Psoas muscle (tissue), 8 donors: ENCODE measurements around the gene ANO3. TPM values are rescaled to one million over a fixed set of nuclear protein-coding genes. Genes with fewer than 3 reads are reported as not detected.

ENCODE experiments used
- ATAC-seq, 4 donors: fragments of 200-7000 bp; cut with Tn5 transposase; one replicate each; pipeline ENCODE4 v1.9.1; 2020; ENCODE audit warnings: moderate library complexity in 3 of 4, mild to moderate bottlenecking in 2 of 4
- DNase-seq, 2 donors: peaks; one replicate each; pipeline ENCODE4 v3.0.0-alpha.2; 2020
- H3K27ac ChIP-seq: fragments of 200-600 bp; one replicate; pipeline ENCODE4 v1.8.0; 2022
- H3K27me3 ChIP-seq, 3 donors: fragments of 200-600 bp in 1 of 3; one replicate each; pipeline versions ENCODE4 v1.6.1 to v1.8.0; 2013 to 2022; ENCODE audit warnings: low read length in 2 of 3, mild to moderate bottlenecking in 2 of 3, moderate library complexity in 1 of 3; ENCODE audit not compliant: insufficient read depth in 3 of 3
- H3K36me3 ChIP-seq, 2 donors: fragments of 200-600 bp in 1 of 2; one replicate each; pipeline versions ENCODE4 v1.6.1 to v1.8.0; 2013 to 2022; ENCODE audit warnings: low read depth in 1 of 2, mild to moderate bottlenecking in 1 of 2, moderate library complexity in 1 of 2; ENCODE audit not compliant: insufficient read depth in 1 of 2
- H3K4me1 ChIP-seq: fragments of 200-600 bp; one replicate; pipeline ENCODE4 v1.8.0; 2022
- H3K4me3 ChIP-seq: fragments of 200-600 bp; one replicate; pipeline ENCODE4 v1.8.0; 2022; ENCODE audit warnings: mild to moderate bottlenecking
- H3K9me3 ChIP-seq: fragments of 200-600 bp; one replicate; pipeline ENCODE4 v1.8.0; 2022
- CTCF ChIP-seq: fragments of 200-600 bp; IDR thresholded peaks from one replicate; pipeline ENCODE4 v1.8.0; 2022; ENCODE audit warnings: antibody characterized with exemption
- WGBS, 3 donors: extraction: QIAGEN DNeasy Blood & Tissue Kit; methylation state at CpG; one replicate each; pipeline versions ENCODE4 v1.1.6 to v1.1.7; 2013; 5-methylcytosine and 5-hydroxymethylcytosine counted together
- intact Hi-C, 2 donors: fragments of 100-400 bp; cut with DNase I; formaldehyde crosslinking; loops; one replicate each; pipeline versions ENCODE4 v1.11.0 to v1.14.2; 2022
- polyA plus RNA-seq, 3 donors: library from polyadenylated mRNA; stranded (reverse); fragments of 200-250 nt; gene quantifications; one replicate each; pipeline ENCODE4 v1.2.3, GENCODE V29; 2013
- total RNA-seq, 4 donors: library from RNA; stranded (reverse); fragmentation: NEBNext Ultra II Directional in 2 of 4; extraction: Animal tissue kit (Norgen Biotek cat#: 25700) in 2 of 4; gene quantifications; one replicate each; pipeline versions ENCODE4 v1.2.1 to v1.2.4, GENCODE V29; 2021 to 2023
- donor health status: healthy with polysubstance abuse.
- donor health status: DM: no; HTN: no; CAD: no; lungs with moderate emphysema.
- donor health status: Bipolar disorder and iron deficiency.
- donor health status: healthy.
- donor health status: DM: yes; HTN: yes; CAD: no.
- donor health status: DM: no; HTN: no; CAD: no.
- donor health status: DM: no; HTN: no; CAD: no.
- donor health status: DM: yes; HTN: yes; CAD: no.

The ANO3 gene
- total and polyA plus RNA-seq, 7 donors = 0.01 TPM; not detected in 6

- H3K4me1 ChIP-seq = no peaks in the 10 kb centered on the region
- no peaks in the 10 kb centered on the region for H3K9me3 ChIP-seq
- ATAC-seq (no peak), DNase-seq (no peak)
- TF ChIP-seq CTCF = no peak
- H3K4me3 ChIP-seq = no peak overlapping the region
- 80 to 100% (median 86%) methylated on average over 1 of the region's 1 CpG for WGBS, 3 donors
- peaks cover 0 to 3% (median 0%) of the 10 kb centered on the region in 3 donors for H3K27me3 ChIP-seq
- no peaks in the 10 kb centered on the region for H3K36me3 ChIP-seq
- intact Hi-C loops = no loop called here
- no peak overlapping the region for H3K27ac ChIP-seq
Observed at GRCh38 chr11:26322335-26323067, 9.4 kb upstream of the ANO3 start.

GRCh38 chr11:26323837-26324236, 8.1 kb upstream of the ANO3 start:
- peaks cover 0 to 3% (median 0%) of the 10 kb centered on the region in 3 donors for H3K27me3 ChIP-seq
- no peak overlapping the region for H3K4me3 ChIP-seq
- H3K36me3 ChIP-seq = no peaks in the 10 kb centered on the region
- intact Hi-C loops = no loop called here
- no peaks in the 10 kb centered on the region for H3K4me1 ChIP-seq
- ATAC-seq (no peak), DNase-seq (no peak)
- no peak overlapping the region for H3K27ac ChIP-seq
- no peak for TF ChIP-seq CTCF
- H3K9me3 ChIP-seq = no peaks in the 10 kb centered on the region

- WGBS, 3 donors = 70 to 81% (median 74%) methylated on average over 2 of the region's 2 CpGs
- Histone ChIP-seq H3K36me3 (no peaks in the 10 kb centered on the region), H3K27ac (no peak overlapping the region), H3K9me3 (no peaks in the 10 kb centered on the region), H3K4me3 (no peak overlapping the region), H3K27me3 (peaks cover 0 to 3% (median 0%) of the 10 kb centered on the region in 3 donors), H3K4me1 (no peaks in the 10 kb centered on the region)
- ATAC-seq = no peak
- intact Hi-C loops = no loop called here
- DNase-seq = no peak
- TF ChIP-seq CTCF = no peak
Observed at GRCh38 chr11:26324270-26324669, 7.7 kb upstream of the ANO3 start.

- Histone ChIP-seq H3K27me3 (peaks cover 1 to 5% (median 3%) of the 10 kb centered on the region in 3 donors), H3K4me3 (no peak overlapping the region), H3K9me3 (no peaks in the 10 kb centered on the region), H3K4me1 (no peaks in the 10 kb centered on the region), H3K27ac (no peak overlapping the region), H3K36me3 (no peaks in the 10 kb centered on the region)
- ATAC-seq (no peak), DNase-seq (no peak)
- 89 to 92% (median 92%) methylated on average over 4 of the region's 4 CpGs for WGBS, 3 donors
- intact Hi-C loops = no loop called here
- no peak for TF ChIP-seq CTCF
Observed at GRCh38 chr11:26326793-26327400, 5.0 kb upstream of the ANO3 start.
